GM12878 (cell line): Measurements from ENCODE around the gene UBE2D1. TPM values are rescaled to one million over a fixed set of nuclear protein-coding genes. Genes with fewer than 3 reads are reported as not detected.

Experiments used
- ATAC-seq: fragments of 200-7000 bp; cut with Tn5 transposase; 3 replicates; pipeline ENCODE4 v1.9.1; 2020; ENCODE audit warnings: mild to moderate bottlenecking, moderate library complexity
- BruUV-seq: library from RNA; stranded (reverse); fragments of 400-500 nt; replicated peaks from 2 replicates; lab custom pipeline; 2021; lab: Mats Ljungman, UMichigan
- CTCF ChIA-PET: fragments of 300-600 bp; sonication (Branson Sonifier 250); formaldehyde crosslinking; extraction: SDS; loops from one replicate; lab custom pipeline; 2021; ENCODE audit warnings: inconsistent platforms; lab: Yijun Ruan, JAX
- POLR2A ChIA-PET: fragments of 350-600 bp; formaldehyde crosslinking; extraction: SDS; loops from one replicate; lab custom pipeline; 2021; ENCODE audit warnings: inconsistent platforms; lab: Charles Lee
- RAD21 ChIA-PET: fragments of 300-600 bp; sonication (Branson Sonifier 250); formaldehyde crosslinking; loops from one replicate; lab custom pipeline; 2023; ENCODE audit warnings: antibody characterized with exemption; ENCODE audit not compliant: unreplicated experiment; lab: Charles Lee
- SMC1A ChIA-PET: fragments of 300-600 bp; sonication (Branson Sonifier 250); formaldehyde crosslinking; loops from one replicate; lab custom pipeline; 2023; ENCODE audit not compliant: unreplicated experiment, uncharacterized antibody; lab: Charles Lee
- DNase-seq: peaks from one replicate; pipeline ENCODE4 v3.0.0-alpha.2; 2011; ENCODE audit warnings: low read depth, low spot score
- FAIRE-seq: peaks from 3 replicates; lab custom pipeline; 2011; peaks lifted over from hg19 to GRCh38; lab: Jason Lieb, UNC
- H2AFZ ChIP-seq: 2 replicates; pipeline ENCODE4 v1.6.0; 2011; ENCODE audit warnings: low read depth, low read length, control low read depth; ENCODE audit not compliant: control insufficient read depth
- H3K27ac ChIP-seq: 2 replicates; pipeline ENCODE4 v1.5.1; 2011; ENCODE audit warnings: control low read depth; ENCODE audit not compliant: control insufficient read depth, insufficient read depth
- H3K27me3 ChIP-seq, 2 experiments: replicated peaks in 1 of 2; 2 replicates each; pipeline versions ENCODE4 v1.6.0 to v1.6.1; 2011; ENCODE audit warnings: low read length in 1 of 2; ENCODE audit not compliant: control insufficient read depth in 2 of 2, insufficient read depth in 2 of 2
- H3K36me3 ChIP-seq, 2 experiments: 2 replicates each; pipeline ENCODE4 v1.5.1; 2011; ENCODE audit warnings: low read length in 1 of 2; ENCODE audit not compliant: control insufficient read depth in 2 of 2, insufficient read depth in 2 of 2
- H3K4me1 ChIP-seq: 2 replicates; pipeline ENCODE4 v1.6.1; 2011; ENCODE audit warnings: mild to moderate bottlenecking, low read length, moderate library complexity, mixed read lengths; ENCODE audit not compliant: control insufficient read depth, insufficient read depth
- H3K4me2 ChIP-seq: 2 replicates; pipeline ENCODE4 v1.6.0; 2011; ENCODE audit warnings: control low read depth; ENCODE audit not compliant: control insufficient read depth, insufficient read depth
- H3K4me3 ChIP-seq: fragments of 200-600 bp; sonication (generic); 2 replicates; pipeline ENCODE4 v1.5.1; 2016
- H3K79me2 ChIP-seq: 2 replicates; pipeline ENCODE4 v1.6.0; 2011; ENCODE audit warnings: low read length; ENCODE audit not compliant: control insufficient read depth, insufficient read depth
- H3K9ac ChIP-seq: 2 replicates; pipeline ENCODE4 v1.8.0; 2011; ENCODE audit warnings: low read length, control low read depth, mixed read lengths; ENCODE audit not compliant: control insufficient read depth, insufficient read depth
- H3K9me3 ChIP-seq: replicated peaks from 3 replicates; pipeline ENCODE4 v1.5.1; 2011; ENCODE audit warnings: mild to moderate bottlenecking, low read length; ENCODE audit not compliant: control insufficient read depth, insufficient read depth
- H4K20me1 ChIP-seq: 2 replicates; pipeline ENCODE4 v1.6.0; 2011; ENCODE audit not compliant: control insufficient read depth, insufficient read depth
- ASH2L ChIP-seq: fragments of 300-600, 200-600 bp; sonication (generic); IDR thresholded peaks from 2 replicates; pipeline ENCODE4 v1.6.1; 2017; ENCODE audit warnings: low read depth, mild to moderate bottlenecking, borderline replicate concordance
- ATF7 ChIP-seq: fragments of 450-650 bp; IDR thresholded peaks from 2 replicates; pipeline ENCODE4 v1.6.1; 2016; ENCODE audit warnings: low read depth, mild to moderate bottlenecking
- CBX3 ChIP-seq: fragments of 200-600 bp; sonication (generic); IDR thresholded peaks from 2 replicates; pipeline ENCODE4 v1.6.1; 2016; ENCODE audit warnings: low read depth, borderline replicate concordance
- EZH2 ChIP-seq: IDR thresholded peaks from 2 replicates; pipeline ENCODE4 v1.6.1; 2012; ENCODE audit warnings: low read depth, mild to moderate bottlenecking, control low read depth, inconsistent platforms, low read length, borderline replicate concordance; ENCODE audit not compliant: control insufficient read depth
- GABPA ChIP-seq: IDR thresholded peaks from 2 replicates; pipeline ENCODE4 v1.6.1; 2014; ENCODE audit warnings: antibody characterized with exemption, low read depth, mild to moderate bottlenecking, inconsistent platforms
- IRF4 ChIP-seq: IDR thresholded peaks from 2 replicates; pipeline ENCODE4 v1.6.1; 2011; ENCODE audit warnings: low read depth, low read length
- MYB ChIP-seq: fragments of 150-350 bp; IDR thresholded peaks from 2 replicates; pipeline ENCODE4 v1.6.1; 2014; ENCODE audit warnings: mild to moderate bottlenecking, low read depth, low read length, borderline replicate concordance
- NFYB ChIP-seq: IDR thresholded peaks from 2 replicates; pipeline ENCODE4 v1.6.1; 2011; ENCODE audit warnings: low read depth, mild to moderate bottlenecking, low read length, improper control_type of control experiment, moderate library complexity; ENCODE audit not compliant: insufficient read depth
- POLR2AphosphoS2 ChIP-seq: IDR thresholded peaks from 2 replicates; pipeline ENCODE4 v1.6.1; 2011; ENCODE audit warnings: low read depth, mild to moderate bottlenecking, low read length, improper control_type of control experiment, moderate library complexity
- RAD51 ChIP-seq: fragments of 450-650 bp; IDR thresholded peaks from 2 replicates; pipeline ENCODE4 v1.6.1; 2016; ENCODE audit warnings: moderate library complexity, mild to moderate bottlenecking, inconsistent platforms
- SIX5 ChIP-seq: IDR thresholded peaks from 2 replicates; pipeline ENCODE4 v1.6.1; 2011; ENCODE audit warnings: mild to moderate bottlenecking, low read depth, low read length, moderate library complexity; ENCODE audit not compliant: severe bottlenecking
- SKIL ChIP-seq: fragments of 450-650 bp; IDR thresholded peaks from 2 replicates; pipeline ENCODE4 v1.6.1; 2017; ENCODE audit warnings: mild to moderate bottlenecking, low read depth, inconsistent platforms; ENCODE audit not compliant: poor library complexity, severe bottlenecking
- TCF3 ChIP-seq: IDR thresholded peaks from 2 replicates; pipeline ENCODE4 v1.6.1; 2012; ENCODE audit warnings: low read depth, mild to moderate bottlenecking, low read length, borderline replicate concordance; ENCODE audit not compliant: insufficient read depth
- WGBS: methylation state at CpG from one replicate; pipeline ENCODE4 v1.1.6; 2016; ENCODE audit warnings: low lambda C conversion rate; ENCODE audit not compliant: insufficient replicate concordance, insufficient coverage; ENCODE audit errors: missing lambda C conversion rate; 5-methylcytosine and 5-hydroxymethylcytosine counted together
- in situ Hi-C: fragments of 300-500 bp; cut with MboI; formaldehyde crosslinking; loops from 9 replicates; pipeline ENCODE4 v1.14.3; 2018; ENCODE audit warnings: mixed read lengths
- intact Hi-C: fragments of 100-400 bp; cut with micrococcal nuclease; formaldehyde crosslinking; loops from one replicate; pipeline ENCODE4 v1.14.2; 2022; ENCODE audit not compliant: unreplicated experiment
- polyA plus RNA-seq, 11 experiments: library from polyadenylated mRNA; depleted of rRNA in 4 of 11; unstranded in 6 of 11; stranded (reverse) in 5 of 11; fragments of >200 nt; fragmentation: Nextera tagmentation in 4 of 11; fragmentation: Illumina TruSeq in 1 of 11; extraction: Ambion mirVana in 4 of 11; extraction: Trizol in 1 of 11; gene quantifications; 1 replicate in 1 of 11; 2 replicates in 10 of 11; pipeline versions ENCODE4 v1.2.1 to v1.2.3, GENCODE V29; 2011 to 2016; ENCODE audit warnings: inconsistent platforms in 2 of 11, missing spikeins in 2 of 11, low read depth in 1 of 11
- total RNA-seq, 4 experiments: library from RNA; depleted of rRNA in 3 of 4; stranded (reverse); fragments of >200 nt in 3 of 4; fragmentation: Illumina TruSeq in 1 of 4; extraction: Trizol in 1 of 4; gene quantifications; 2 replicates each; pipeline versions ENCODE4 v1.2.1 to v1.2.3, GENCODE V29; 2013 to 2021
- TF ChIP-seq, protein P1 (sequence below): IDR thresholded peaks from 2 replicates; pipeline ENCODE4 v1.6.1; 2012; ENCODE audit warnings: low read depth, low read length, improper control_type of control experiment

UBE2D1 gene
- total and polyA plus RNA-seq, 10 of the 15 experiments (the other 5 are each of a cell fraction or from before 2014, with no cell fraction given): 6.1 to 32.0 (median 15.5) TPM

DNA sequence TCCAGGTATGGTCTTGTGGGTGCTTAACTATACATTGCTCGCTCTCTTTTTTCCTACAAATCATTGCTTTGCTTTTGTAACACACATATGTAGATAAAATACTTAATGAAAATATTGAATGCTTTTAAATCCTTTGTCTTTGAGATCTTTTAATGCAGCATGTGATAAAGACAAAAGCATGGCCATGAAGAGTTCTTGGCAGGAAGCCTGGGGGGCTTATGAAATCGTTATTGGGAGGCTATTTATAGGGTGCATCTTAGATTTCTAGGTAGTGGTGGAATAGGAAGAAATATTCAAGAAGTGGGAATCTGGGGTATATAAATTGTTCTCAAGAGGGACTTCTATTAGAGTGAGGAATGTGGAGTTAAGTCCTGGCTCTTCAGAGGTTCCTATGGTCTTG, 21.9 kb downstream of the UBE2D1 start:
- TF ChIP-seq TCF3 (no peak), POLR2AphosphoS2 (no peak)
- no peak overlapping the region for H3K9ac ChIP-seq
- FAIRE-seq (no peak), ATAC-seq (no peak), DNase-seq (no peak)
- SMC1A ChIA-PET: no interaction called here
- POLR2A ChIA-PET: no interaction called here
- in situ Hi-C loops: no loop called here
- 50% methylated on average over 2 of the region's 2 CpGs for WGBS
- H3K27ac ChIP-seq: no peak overlapping the region
- H3K36me3 ChIP-seq: no peaks in the 10 kb centered on the region; a peak in 1 of 4 replicates
- CTCF ChIA-PET: no interaction called here
- no peaks in the 10 kb centered on the region for H3K27me3 ChIP-seq
- no peaks in the 10 kb centered on the region for H3K9me3 ChIP-seq
- no peak overlapping the region for H2AFZ ChIP-seq
- intact Hi-C loops: no loop called here
- H4K20me1 ChIP-seq: no peaks in the 10 kb centered on the region
- H3K79me2 ChIP-seq: peaks cover 2% of the 10 kb centered on the region
- BruUV-seq: no TSS peak
- no peaks in the 10 kb centered on the region for H3K4me1 ChIP-seq
- H3K4me2 ChIP-seq: no peak overlapping the region
- RAD21 ChIA-PET: no interaction called here
- H3K4me3 ChIP-seq: no peak overlapping the region

DNA sequence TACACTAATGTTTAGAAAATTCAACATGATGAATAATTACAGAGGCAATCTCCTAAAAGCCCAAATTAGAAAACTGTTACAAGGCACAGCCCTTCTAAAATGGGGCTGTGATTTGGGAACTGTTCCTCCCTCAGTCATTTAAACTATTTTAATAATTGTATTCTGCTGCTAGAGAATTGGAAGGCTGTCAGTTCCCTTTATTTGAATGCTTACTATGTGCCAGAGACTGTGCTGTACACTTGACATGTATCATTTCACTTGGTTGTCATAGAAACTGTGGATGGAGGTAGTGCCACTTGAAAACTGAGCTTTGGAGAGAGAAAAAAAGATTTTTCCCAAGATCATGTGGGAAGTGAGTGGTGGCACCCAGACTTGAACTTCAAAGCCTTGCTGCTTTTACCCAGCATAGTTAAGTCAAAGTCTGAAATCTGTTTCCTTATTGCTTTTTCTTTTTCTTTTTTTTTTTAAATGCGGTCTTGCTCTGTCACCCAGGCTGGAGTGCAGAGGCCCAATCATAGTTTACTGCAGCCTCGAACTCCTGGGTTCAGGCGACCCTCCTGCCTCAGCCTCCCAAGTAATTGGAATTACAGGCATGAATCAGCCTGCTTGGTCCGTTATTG, 23.6 kb downstream of the UBE2D1 start:
- ChIA-PET SMC1A (interaction anchor here (0.6 to 0.8 kb wide), 2 partner anchors 25 to 36 kb away, joined by 3 read pairs; no protein-coding TSS in a partner anchor), POLR2A (no interaction called here), CTCF (interaction anchor here (0.6 to 1.7 kb wide), 2 partner anchors 17 to 18 kb away, joined by 3 to 4 read pairs; no protein-coding TSS in a partner anchor), RAD21 (no interaction called here)
- Histone ChIP-seq H3K9me3 (no peaks in the 10 kb centered on the region), H3K4me2 (no peak overlapping the region), H3K36me3 (no peaks in the 10 kb centered on the region; a peak in 1 of 4 replicates), H3K79me2 (no peaks in the 10 kb centered on the region), H3K27ac (no peak overlapping the region), H3K4me3 (no peak overlapping the region), H3K27me3 (no peaks in the 10 kb centered on the region), H3K9ac (no peak overlapping the region), H4K20me1 (no peaks in the 10 kb centered on the region), H3K4me1 (no peaks in the 10 kb centered on the region), H2AFZ (no peak overlapping the region)
- in situ Hi-C loops: no loop called here
- BruUV-seq: no TSS peak
- WGBS: 84% methylated on average over 4 of the region's 4 CpGs
- DNase-seq (no peak), FAIRE-seq (no peak), ATAC-seq (no peak)
- intact Hi-C loops: no loop called here
- TF ChIP-seq IRF4 (no peak), RAD51 (no peak), SKIL (no peak), EZH2 (no peak), ASH2L (no peak), GABPA (no peak), NFYB (no peak), MYB (no peak), ATF7 (no peak), CBX3 (no peak), SIX5 (no peak)
- TF ChIP-seq, protein P1, sequence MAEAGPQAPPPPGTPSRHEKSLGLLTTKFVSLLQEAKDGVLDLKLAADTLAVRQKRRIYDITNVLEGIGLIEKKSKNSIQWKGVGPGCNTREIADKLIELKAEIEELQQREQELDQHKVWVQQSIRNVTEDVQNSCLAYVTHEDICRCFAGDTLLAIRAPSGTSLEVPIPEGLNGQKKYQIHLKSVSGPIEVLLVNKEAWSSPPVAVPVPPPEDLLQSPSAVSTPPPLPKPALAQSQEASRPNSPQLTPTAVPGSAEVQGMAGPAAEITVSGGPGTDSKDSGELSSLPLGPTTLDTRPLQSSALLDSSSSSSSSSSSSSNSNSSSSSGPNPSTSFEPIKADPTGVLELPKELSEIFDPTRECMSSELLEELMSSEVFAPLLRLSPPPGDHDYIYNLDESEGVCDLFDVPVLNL: no peak
